A673 (cell line): ENCODE results near the gene CDH26. TPM values are rescaled to one million over a fixed set of nuclear protein-coding genes. Genes with fewer than 3 reads are reported as not detected.
A peak's percentile ranks its signal among the peaks of the same experiment; 100 is the strongest.

Experiments used
- BruUV-seq: library from RNA; stranded (reverse); fragments of 400-500 nt; replicated peaks from 2 replicates; lab custom pipeline; 2021; lab: Mats Ljungman, UMichigan
- CTCF ChIA-PET: fragments of 300-600 bp; sonication (Branson Sonifier 250); formaldehyde crosslinking; loops from one replicate; lab custom pipeline; 2022; ENCODE audit warnings: antibody characterized with exemption; lab: Charles Lee
- POLR2A ChIA-PET: fragments of 300-600 bp; sonication (Branson Sonifier 250); formaldehyde crosslinking; loops from one replicate; lab custom pipeline; 2022; ENCODE audit warnings: antibody characterized with exemption; ENCODE audit not compliant: low non-redundant PET; lab: Charles Lee
- DNase-seq: peaks from one replicate; pipeline ENCODE4 v3.0.0-alpha.2; 2015; ENCODE audit warnings: low spot score
- H3K27ac ChIP-seq: fragments of 200-600 bp; sonication (generic); 2 replicates; pipeline ENCODE4 v1.5.1; 2016; ENCODE audit warnings: mixed run types, low read depth, mild to moderate bottlenecking, mixed read lengths, antibody characterized with exemption, low read length; ENCODE audit not compliant: poor library complexity, severe bottlenecking
- H3K27me3 ChIP-seq: fragments of 200-600 bp; sonication (generic); replicated peaks from 2 replicates; pipeline ENCODE4 v1.6.1; 2017; ENCODE audit warnings: mixed run types, low read depth, mild to moderate bottlenecking, mixed read lengths, antibody characterized with exemption, low read length; ENCODE audit not compliant: insufficient read depth, poor library complexity
- H3K36me3 ChIP-seq: fragments of 200-600 bp; sonication (generic); 2 replicates; pipeline ENCODE4 v1.6.1; 2016; ENCODE audit warnings: mixed run types, mild to moderate bottlenecking, mixed read lengths, antibody characterized with exemption, low read length; ENCODE audit not compliant: insufficient read depth, poor library complexity, severe bottlenecking
- H3K4me1 ChIP-seq: fragments of 200-600 bp; sonication (generic); 2 replicates; pipeline ENCODE4 v1.6.1; 2017; ENCODE audit warnings: mixed run types, mild to moderate bottlenecking, mixed read lengths, antibody characterized with exemption, low read length; ENCODE audit not compliant: insufficient read depth, poor library complexity, severe bottlenecking
- H3K4me3 ChIP-seq: fragments of 200-600 bp; sonication (generic); 2 replicates; pipeline ENCODE4 v1.5.1; 2016; ENCODE audit warnings: low read depth, mixed run types, mild to moderate bottlenecking, mixed read lengths, low read length; ENCODE audit not compliant: poor library complexity, severe bottlenecking
- H3K9me3 ChIP-seq: fragments of 200-600 bp; sonication (generic); 2 replicates; pipeline ENCODE4 v1.6.1; 2016; ENCODE audit warnings: mixed run types, low read depth, mild to moderate bottlenecking, mixed read lengths, antibody characterized with exemption, low read length; ENCODE audit not compliant: poor library complexity, severe bottlenecking
- CTCF ChIP-seq: fragments of 300-800, 200-600 bp; sonication (generic); conservative IDR thresholded peaks from 2 replicates; pipeline ENCODE4 v1.5.1; 2017; ENCODE audit warnings: low read depth, mild to moderate bottlenecking, antibody characterized with exemption, low read length, moderate library complexity, mixed read lengths
- EZH2 ChIP-seq: fragments of 200-600 bp; sonication (generic); IDR thresholded peaks from 2 replicates; pipeline ENCODE4 v1.6.1; 2017; ENCODE audit warnings: borderline replicate concordance, low read depth, mild to moderate bottlenecking, mixed read lengths, antibody characterized with exemption, low read length; ENCODE audit not compliant: poor library complexity, severe bottlenecking
- intact Hi-C: fragments of 100-400 bp; cut with micrococcal nuclease; formaldehyde crosslinking; loops from one replicate; pipeline ENCODE4 v1.10.0; 2022; ENCODE audit not compliant: unreplicated experiment
- total RNA-seq: library from RNA; stranded (reverse); gene quantifications from 2 replicates; pipeline ENCODE4 v1.2.3, GENCODE V29; 2021

Gene CDH26
- total RNA-seq, 1 experiment from 2014 or later = 0.58 TPM

GRCh38 chr20:59984541-59984940, 26.3 kb downstream of the CDH26 start:
- Histone ChIP-seq H3K27me3 (no peaks in the 10 kb centered on the region), H3K9me3 (no peaks in the 10 kb centered on the region), H3K27ac (no peak overlapping the region), H3K4me3 (no peak overlapping the region), H3K4me1 (no peaks in the 10 kb centered on the region), H3K36me3 (no peaks in the 10 kb centered on the region)
- no TSS peak for BruUV-seq
- TF ChIP-seq CTCF = no peak
- no peak for TF ChIP-seq EZH2
- intact Hi-C loops = no loop called here
- no peak for DNase-seq
- ChIA-PET CTCF (no interaction called here), POLR2A (no interaction called here)

DNA sequence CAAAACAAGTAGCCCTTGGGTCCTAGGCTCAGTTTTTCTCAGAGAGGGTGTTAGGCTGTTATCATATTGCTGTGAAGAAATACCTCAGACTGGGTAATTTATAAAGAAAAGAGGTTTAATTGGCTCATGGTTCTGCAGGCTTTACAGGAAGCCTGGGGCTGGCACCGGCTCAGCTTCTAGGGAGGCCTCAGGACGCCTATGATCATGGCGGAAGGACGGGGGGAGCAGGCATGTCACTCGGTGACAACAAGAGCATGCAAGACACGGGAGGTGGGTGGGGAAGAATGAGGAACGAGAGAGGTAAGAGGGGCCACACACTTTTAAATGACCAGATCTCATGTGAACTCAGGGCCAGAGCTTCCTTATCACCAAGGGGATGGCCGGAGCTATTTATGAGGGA, 26.9 kb downstream of the CDH26 start:
- ChIA-PET CTCF (no interaction called here), POLR2A (no interaction called here)
- H3K27me3 ChIP-seq = no peaks in the 10 kb centered on the region
- H3K27ac ChIP-seq = no peak overlapping the region
- no peak overlapping the region for H3K4me3 ChIP-seq
- H3K36me3 ChIP-seq = no peaks in the 10 kb centered on the region
- no peak for DNase-seq
- H3K9me3 ChIP-seq = no peaks in the 10 kb centered on the region
- BruUV-seq = no TSS peak
- intact Hi-C loops = no loop called here
- TF ChIP-seq EZH2 (no peak), CTCF (no peak)
- H3K4me1 ChIP-seq = no peaks in the 10 kb centered on the region

DNA sequence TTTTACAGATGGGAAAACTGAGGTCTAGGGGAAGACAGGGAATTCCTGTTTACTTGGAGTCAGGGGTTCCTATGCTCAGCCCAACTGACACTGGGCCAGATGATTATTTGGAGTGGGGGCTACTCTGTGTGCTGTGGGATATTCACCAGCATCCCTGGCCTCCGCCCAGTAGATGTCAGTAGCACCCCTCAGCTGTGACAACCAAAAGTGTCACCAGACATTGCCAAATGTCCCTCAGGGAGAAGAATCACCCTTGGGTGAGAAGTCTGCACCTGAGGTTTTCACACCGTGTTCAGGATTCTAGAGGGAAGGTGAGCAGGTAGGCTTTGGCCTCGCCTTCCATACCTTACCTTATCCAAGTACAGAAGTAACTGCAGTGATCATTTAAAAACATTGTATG, 27.6 kb downstream of the CDH26 start:
- POLR2A ChIA-PET = no interaction called here
- TF ChIP-seq EZH2 (no peak), CTCF (peak; percentile 47)
- CTCF ChIA-PET = no interaction called here
- no peak overlapping the region for H3K27ac ChIP-seq
- no peak overlapping the region for H3K4me3 ChIP-seq
- intact Hi-C loops = no loop called here
- no peaks in the 10 kb centered on the region for H3K9me3 ChIP-seq
- peak; percentile 15 for DNase-seq
- H3K36me3 ChIP-seq = no peaks in the 10 kb centered on the region
- H3K4me1 ChIP-seq = no peaks in the 10 kb centered on the region
- no TSS peak for BruUV-seq
- no peaks in the 10 kb centered on the region for H3K27me3 ChIP-seq
